ENCODE results near the gene PDE10A.
"Not testable (repeated sequence)": the region's sequence is repeated elsewhere in the genome, so short reads cannot be mapped to it uniquely, and the experiment has no call there.

PDE10A gene

GRCh38 chr6:165469483-165469882 is 193.6 kb downstream of the PDE10A start:
- DNase-seq (ENCODE audit: low read depth, low spot score): no peak

- DNase-seq (ENCODE audit: low read depth, low spot score): no peak
Observed at GRCh38 chr6:165468340-165469235, 194.5 kb downstream of the PDE10A start.

GRCh38 chr6:165463499-165463898 is 199.5 kb downstream of the PDE10A start:
- DNase-seq (ENCODE audit: low read depth, low spot score): not testable (repeated sequence)

- DNase-seq (ENCODE audit: low read depth, low spot score): not testable (repeated sequence)
Observed at GRCh38 chr6:165459605-165460301, 203.3 kb downstream of the PDE10A start.

- no peak for DNase-seq (ENCODE audit: low read depth, low spot score)
Observed at GRCh38 chr6:165458134-165458533, 204.9 kb downstream of the PDE10A start.

- no peak for DNase-seq (ENCODE audit: low read depth, low spot score)
Observed at GRCh38 chr6:165456286-165456685, 206.8 kb downstream of the PDE10A start.

GRCh38 chr6:165455488-165455887 is 207.6 kb downstream of the PDE10A start:
- DNase-seq (ENCODE audit: low read depth, low spot score): no peak

- DNase-seq (ENCODE audit: low read depth, low spot score): no peak
Observed at GRCh38 chr6:165453395-165453794, 209.6 kb downstream of the PDE10A start.

- no peak for DNase-seq (ENCODE audit: low read depth, low spot score)
Observed at GRCh38 chr6:165451838-165452237, 211.2 kb downstream of the PDE10A start.

- DNase-seq (ENCODE audit: low read depth, low spot score): peak; percentile 15
Observed at GRCh38 chr6:165448210-165448609, 214.8 kb downstream of the PDE10A start.

GRCh38 chr6:165447141-165447540 is 215.9 kb downstream of the PDE10A start:
- DNase-seq (ENCODE audit: low read depth, low spot score): no peak

- DNase-seq (ENCODE audit: low read depth, low spot score): no peak
Observed at GRCh38 chr6:165446331-165446730, 216.7 kb downstream of the PDE10A start.

GRCh38 chr6:165443462-165443861 is 219.6 kb downstream of the PDE10A start:
- DNase-seq (ENCODE audit: low read depth, low spot score): no peak

- no peak for DNase-seq (ENCODE audit: low read depth, low spot score)
Observed at GRCh38 chr6:165441181-165441580, 221.9 kb downstream of the PDE10A start.

- DNase-seq (ENCODE audit: low read depth, low spot score): no peak
Observed at GRCh38 chr6:165439928-165440554, 223.0 kb downstream of the PDE10A start.

GRCh38 chr6:165426892-165427291 is 236.1 kb downstream of the PDE10A start:
- no peak for DNase-seq (ENCODE audit: low read depth, low spot score)

- no peak for DNase-seq (ENCODE audit: low read depth, low spot score)
Observed at GRCh38 chr6:165422192-165422591, 240.8 kb downstream of the PDE10A start.

GRCh38 chr6:165417278-165417865 is 245.7 kb downstream of the PDE10A start:
- no peak for DNase-seq (ENCODE audit: low read depth, low spot score)

- DNase-seq (ENCODE audit: low read depth, low spot score): no peak
Observed at GRCh38 chr6:165404697-165405096, 258.3 kb downstream of the PDE10A start.

GRCh38 chr6:165404296-165404695 is 258.7 kb downstream of the PDE10A start:
- no peak for DNase-seq (ENCODE audit: low read depth, low spot score)

GRCh38 chr6:165403006-165403595 is 259.9 kb downstream of the PDE10A start:
- DNase-seq (ENCODE audit: low read depth, low spot score): peak; percentile 61

GRCh38 chr6:165401092-165401491 is 261.9 kb downstream of the PDE10A start:
- no peak for DNase-seq (ENCODE audit: low read depth, low spot score)

Measured in ELF-1 (cell line).